Testis (tissue), 3 donors: ENCODE data around the gene ARHGAP23. TPM values are rescaled to one million over a fixed set of nuclear protein-coding genes. Genes with fewer than 3 reads are reported as not detected.

Experiments used
- DNase-seq: peaks from one replicate; pipeline ENCODE4 v3.0.0-alpha.2; 2019
- H3K27ac ChIP-seq, 2 donors: fragments of 200-600 bp; sonication (generic); one replicate each; pipeline ENCODE4 v1.5.1; 2019
- H3K27me3 ChIP-seq: fragments of 200-600 bp; sonication (generic); one replicate; pipeline ENCODE4 v1.5.1; 2019
- H3K36me3 ChIP-seq: fragments of 200-600 bp; sonication (generic); one replicate; pipeline ENCODE4 v1.5.1; 2017; ENCODE audit warnings: low read depth; ENCODE audit errors: missing control alignments
- H3K4me1 ChIP-seq: fragments of 200-600 bp; sonication (generic); one replicate; pipeline ENCODE4 v1.5.1; 2019
- H3K4me3 ChIP-seq, 2 donors: fragments of 200-600 bp; sonication (generic); one replicate each; pipeline ENCODE4 v1.5.1; 2017 to 2019
- H3K9me3 ChIP-seq: fragments of 200-600 bp; sonication (generic); one replicate; pipeline ENCODE4 v1.5.1; 2017
- CTCF ChIP-seq, 3 experiments: fragments of 450-650 bp in 2 of 3; fragments of 200-600 bp in 1 of 3; sonication (generic) in 1 of 3; IDR thresholded peaks; one replicate each; pipeline ENCODE4 v1.5.1; 2016 to 2019; ENCODE audit warnings: antibody characterized with exemption in 3 of 3, mild to moderate bottlenecking in 2 of 3, moderate library complexity in 1 of 3
- POLR2A ChIP-seq: fragments of 450-650 bp; IDR thresholded peaks from one replicate; pipeline ENCODE4 v1.6.1; 2017; ENCODE audit warnings: antibody characterized with exemption, mild to moderate bottlenecking, moderate library complexity
- WGBS, 2 donors: methylation state at CpG; one replicate each; pipeline ENCODE4 v1.1.5; 2018; 5-methylcytosine and 5-hydroxymethylcytosine counted together
- intact Hi-C: fragments of 100-400 bp; cut with DNase I; formaldehyde crosslinking; loops from one replicate; pipeline ENCODE4 v1.15.1; 2023; ENCODE audit warnings: low total_unique reads
- polyA plus RNA-seq: library from polyadenylated mRNA; stranded (reverse); fragments of 350-450 nt; fragmentation: Illumina TruSeq; extraction: RNeasy Lipid Tissue Mini Kit (QIAGEN cat#74804); gene quantifications from one replicate; pipeline ENCODE4 v1.2.3, GENCODE V29; 2014; ENCODE audit warnings: low read depth, low replicate concordance; ENCODE audit not compliant: insufficient read depth
- total RNA-seq, 2 donors: library from RNA; depleted of rRNA; stranded (reverse); fragments of >200 nt; gene quantifications; one replicate each; pipeline ENCODE4 v1.2.3, GENCODE V29; 2016

The ARHGAP23 gene
- total and polyA plus RNA-seq, 3 donors from 2014 or later, result 78.0 to 235 (median 146) TPM

GRCh38 chr17:38504216-38504615 lies 76.0 kb downstream of the ARHGAP23 start:
- no peaks in the 10 kb centered on the region for H3K27me3 ChIP-seq
- WGBS, 2 donors, result 89 to 92% methylated on average over 8 to 14 of the region's 14 CpGs
- no peak overlapping the region for H3K4me3 ChIP-seq
- intact Hi-C loops, result no loop called here
- H3K4me1 ChIP-seq, result no peaks in the 10 kb centered on the region
- no peak for DNase-seq
- no peaks in the 10 kb centered on the region for H3K9me3 ChIP-seq
- TF ChIP-seq POLR2A, result no peak
- TF ChIP-seq CTCF (IDR thresholded peaks at IDR 0.05), result no peak
- no peaks in the 10 kb centered on the region for H3K36me3 ChIP-seq
- no peak overlapping the region for H3K27ac ChIP-seq

- no peak for TF ChIP-seq CTCF (IDR thresholded peaks at IDR 0.05)
- TF ChIP-seq POLR2A, result no peak
- intact Hi-C loops, result no loop called here
- WGBS, 2 donors, result 77 to 83% methylated on average over 1 to 3 of the region's 3 CpGs
- H3K27me3 ChIP-seq, result no peaks in the 10 kb centered on the region
- no peak overlapping the region for H3K27ac ChIP-seq
- H3K4me3 ChIP-seq, result no peak overlapping the region
- DNase-seq, result no peak
- no peaks in the 10 kb centered on the region for H3K36me3 ChIP-seq
- H3K4me1 ChIP-seq, result peaks cover 12% of the 10 kb centered on the region
- no peaks in the 10 kb centered on the region for H3K9me3 ChIP-seq
Observed at GRCh38 chr17:38507436-38507835, 79.2 kb downstream of the ARHGAP23 start.

- no peak overlapping the region for H3K4me3 ChIP-seq
- H3K36me3 ChIP-seq, result no peaks in the 10 kb centered on the region
- H3K27ac ChIP-seq, result no peak overlapping the region
- no peaks in the 10 kb centered on the region for H3K9me3 ChIP-seq
- H3K27me3 ChIP-seq, result no peaks in the 10 kb centered on the region
- peaks cover 13% of the 10 kb centered on the region for H3K4me1 ChIP-seq
- TF ChIP-seq CTCF (IDR thresholded peaks at IDR 0.05) (no peak), POLR2A (no peak)
- intact Hi-C loops, result no loop called here
- DNase-seq, result no peak
- 80 to 85% methylated on average over 3 of the region's 3 CpGs for WGBS, 2 donors
Observed at GRCh38 chr17:38507921-38508569, 79.8 kb downstream of the ARHGAP23 start.

- 59 to 67% methylated on average over 6 of the region's 6 CpGs for WGBS, 2 donors
- no peaks in the 10 kb centered on the region for H3K27me3 ChIP-seq
- no peaks in the 10 kb centered on the region for H3K36me3 ChIP-seq
- peaks cover 13% of the 10 kb centered on the region for H3K4me1 ChIP-seq
- H3K9me3 ChIP-seq, result no peaks in the 10 kb centered on the region
- H3K4me3 ChIP-seq, result no peak overlapping the region
- DNase-seq, result no peak
- no peak overlapping the region for H3K27ac ChIP-seq
- intact Hi-C loops, result no loop called here
- TF ChIP-seq POLR2A (no peak), CTCF (IDR thresholded peaks at IDR 0.05) (no peak)
Observed at GRCh38 chr17:38508570-38508950, 80.3 kb downstream of the ARHGAP23 start.
